PC-3 (cell line): Measurements from ENCODE around the gene ZCCHC8. TPM values are rescaled to one million over a fixed set of nuclear protein-coding genes. Genes with fewer than 3 reads are reported as not detected.

Experiments used
- ATAC-seq: fragments of 200-7000 bp; cut with Tn5 transposase; 2 replicates; pipeline ENCODE4 v1.9.1; 2020; ENCODE audit warnings: mild to moderate bottlenecking, moderate library complexity
- BruUV-seq: library from RNA; stranded (reverse); fragments of 400-500 nt; replicated peaks from 2 replicates; lab custom pipeline; 2021; lab: Mats Ljungman, UMichigan
- CTCF ChIA-PET: fragments of 300-600 bp; sonication (Branson Sonifier 250); formaldehyde crosslinking; loops from one replicate; lab custom pipeline; 2022; ENCODE audit warnings: antibody characterized with exemption; lab: Charles Lee
- POLR2A ChIA-PET: fragments of 300-600 bp; sonication (Branson Sonifier 250); formaldehyde crosslinking; loops from one replicate; lab custom pipeline; 2022; ENCODE audit warnings: antibody characterized with exemption; ENCODE audit not compliant: unreplicated experiment; lab: Charles Lee
- DNase-seq: peaks from one replicate; pipeline ENCODE4 v3.0.0-alpha.2; 2015
- H2AFZ ChIP-seq: fragments of 300-600 bp; sonication (generic); 2 replicates; pipeline ENCODE4 v1.6.0; 2016; ENCODE audit warnings: antibody characterized with exemption, low read length
- H3F3A ChIP-seq: fragments of 300-600 bp; sonication (generic); one replicate; pipeline ENCODE4 v1.6.0; 2017; ENCODE audit warnings: antibody characterized with exemption, low read length, control low read depth, mild to moderate bottlenecking; ENCODE audit not compliant: unreplicated experiment
- H3K27ac ChIP-seq: fragments of 300-600 bp; sonication (generic); 2 replicates; pipeline ENCODE4 v1.5.1; 2016; ENCODE audit warnings: mild to moderate bottlenecking, low read length
- H3K27me3 ChIP-seq: fragments of 300-600 bp; sonication (generic); 2 replicates; pipeline ENCODE4 v1.6.1; 2016; ENCODE audit warnings: low read length, mixed read lengths
- H3K36me3 ChIP-seq: fragments of 300-600 bp; sonication (generic); 2 replicates; pipeline ENCODE4 v1.6.1; 2016; ENCODE audit warnings: low read depth, mixed run types, low read length, mixed read lengths
- H3K4me1 ChIP-seq: fragments of 300-600 bp; sonication (generic); 2 replicates; pipeline ENCODE4 v1.5.1; 2016; ENCODE audit warnings: low read length; ENCODE audit not compliant: insufficient read depth
- H3K4me2 ChIP-seq: fragments of 300-600 bp; sonication (generic); 2 replicates; pipeline ENCODE4 v1.6.0; 2016; ENCODE audit warnings: low read length
- H3K4me3 ChIP-seq: fragments of 300-600 bp; sonication (generic); 2 replicates; pipeline ENCODE4 v1.5.1; 2016; ENCODE audit warnings: mild to moderate bottlenecking, low read length, mixed read lengths
- H3K79me2 ChIP-seq: fragments of 300-600 bp; sonication (generic); 2 replicates; pipeline ENCODE4 v1.6.1; 2017; ENCODE audit warnings: low read length, mixed read lengths
- H3K9ac ChIP-seq: fragments of 300-600 bp; sonication (generic); 2 replicates; pipeline ENCODE4 v1.6.0; 2016; ENCODE audit warnings: mild to moderate bottlenecking, low read length
- H3K9me2 ChIP-seq: fragments of 300-600 bp; sonication (generic); replicated peaks from 2 replicates; pipeline ENCODE4 v1.6.1; 2016; ENCODE audit warnings: mixed run types, low read length, mixed read lengths
- H3K9me3 ChIP-seq: fragments of 300-600 bp; sonication (generic); 2 replicates; pipeline ENCODE4 v1.6.1; 2016; ENCODE audit warnings: low read length, mixed read lengths
- H4K20me1 ChIP-seq: fragments of 300-600 bp; sonication (generic); 2 replicates; pipeline ENCODE4 v1.6.1; 2016; ENCODE audit warnings: low read length, mixed read lengths
- CTCF ChIP-seq: fragments of 300-600 bp; sonication (generic); conservative IDR thresholded peaks from 2 replicates; pipeline ENCODE4 v1.5.1; 2017; ENCODE audit warnings: antibody characterized with exemption, low read depth, mild to moderate bottlenecking, low read length
- EZH2 ChIP-seq: fragments of 300-600 bp; sonication (generic); IDR thresholded peaks from one replicate; pipeline ENCODE4 v1.6.1; 2017; ENCODE audit warnings: antibody characterized with exemption, mild to moderate bottlenecking, low read length; ENCODE audit not compliant: unreplicated experiment
- EZH2phosphoT487 ChIP-seq: fragments of 300-600 bp; sonication (generic); IDR thresholded peaks from 2 replicates; pipeline ENCODE4 v1.6.1; 2018; ENCODE audit warnings: mild to moderate bottlenecking, antibody characterized with exemption, low read length, borderline replicate concordance
- intact Hi-C: fragments of 100-400 bp; cut with micrococcal nuclease; formaldehyde crosslinking; loops from 2 replicates; pipeline ENCODE4 v1.9.0; 2023
- total RNA-seq: library from RNA; depleted of rRNA; stranded (reverse); fragments of >200 nt; gene quantifications from 2 replicates; pipeline ENCODE4 v1.2.3, GENCODE V29; 2014

The ZCCHC8 gene
- total RNA-seq, 1 experiment from 2014 or later = 14.4 TPM

GRCh38 chr12:122518908-122519307 lies 18.2 kb upstream of the ZCCHC8 start:
- ATAC-seq (no peak), DNase-seq (no peak)
- POLR2A ChIA-PET = no interaction called here
- Histone ChIP-seq H3K9me2 (no peaks in the 10 kb centered on the region), H3K79me2 (peaks cover 95% of the 10 kb centered on the region), H3K27me3 (no peaks in the 10 kb centered on the region), H4K20me1 (peaks cover 67% of the 10 kb centered on the region), H3K27ac (no peak overlapping the region), H3K4me2 (no peak overlapping the region), H3K4me1 (peaks cover 15% of the 10 kb centered on the region), H3K9me3 (no peaks in the 10 kb centered on the region), H3K9ac (no peak overlapping the region), H3K36me3 (peaks cover 92% of the 10 kb centered on the region), H3F3A (peaks cover 10% of the 10 kb centered on the region), H3K4me3 (no peak overlapping the region), H2AFZ (no peak overlapping the region)
- intact Hi-C loops = no loop called here
- no peak for TF ChIP-seq CTCF
- no peak for TF ChIP-seq EZH2phosphoT487
- TF ChIP-seq EZH2 = no peak
- CTCF ChIA-PET = no interaction called here
- BruUV-seq = no TSS peak

GRCh38 chr12:122517877-122518276 lies 17.1 kb upstream of the ZCCHC8 start:
- Histone ChIP-seq H3K4me3 (no peak overlapping the region), H3K79me2 (peaks cover 92% of the 10 kb centered on the region), H4K20me1 (peaks cover 65% of the 10 kb centered on the region), H3K27me3 (no peaks in the 10 kb centered on the region), H3K9me3 (no peaks in the 10 kb centered on the region), H3K4me2 (no peak overlapping the region), H3K9ac (no peak overlapping the region), H3K9me2 (no peaks in the 10 kb centered on the region), H3K27ac (no peak overlapping the region; the same call in 1 of the 2 replicates), H3K4me1 (peaks cover 5% of the 10 kb centered on the region), H3F3A (peaks cover 10% of the 10 kb centered on the region), H3K36me3 (peaks cover 90% of the 10 kb centered on the region), H2AFZ (no peak overlapping the region)
- DNase-seq (peak; percentile 53), ATAC-seq (peak; percentile 92)
- intact Hi-C loops = no loop called here
- no TSS peak for BruUV-seq
- TF ChIP-seq CTCF (no peak), EZH2phosphoT487 (no peak), EZH2 (no peak)
- CTCF ChIA-PET = interaction anchor here (0.6 kb wide), 2 partner anchors 21 to 68 kb away, joined by 3 to 8 read pairs; no protein-coding TSS in a partner anchor
- POLR2A ChIA-PET = interaction anchor here (0.5 kb wide), 1 partner anchor 9 kb away, joined by 6 read pairs; the partner anchor contains the start of genes KNTC1 and RSRC2

GRCh38 chr12:122516544-122517361 lies 16.0 kb upstream of the ZCCHC8 start:
- Histone ChIP-seq H3K4me3 (no peak overlapping the region), H4K20me1 (peaks cover 58% of the 10 kb centered on the region), H3K4me2 (no peak overlapping the region), H3K4me1 (0 out of 2 replicates have a peak, but pooled peaks cover 3% of the 10 kb centered on the region), H2AFZ (no peak overlapping the region), H3K27ac (no peak overlapping the region; the same call in 1 of the 2 replicates), H3K9ac (no peak overlapping the region), H3F3A (peaks cover 10% of the 10 kb centered on the region), H3K9me3 (no peaks in the 10 kb centered on the region), H3K9me2 (no peaks in the 10 kb centered on the region), H3K36me3 (peaks cover 92% of the 10 kb centered on the region), H3K79me2 (peaks cover 88% of the 10 kb centered on the region), H3K27me3 (no peaks in the 10 kb centered on the region)
- intact Hi-C loops = no loop called here
- ATAC-seq (no peak), DNase-seq (no peak)
- POLR2A ChIA-PET = no interaction called here
- CTCF ChIA-PET = no interaction called here
- TF ChIP-seq EZH2phosphoT487 = no peak
- no peak for TF ChIP-seq EZH2
- TF ChIP-seq CTCF = no peak
- BruUV-seq = no TSS peak
